G401.6 (cell line): Measurements from ENCODE around the gene TENM4.

Experiments
- FAIRE-seq: peaks from 2 replicates; lab custom pipeline; 2012; peaks lifted over from hg19 to GRCh38; lab: Jason Lieb, UNC

The TENM4 gene

DNA sequence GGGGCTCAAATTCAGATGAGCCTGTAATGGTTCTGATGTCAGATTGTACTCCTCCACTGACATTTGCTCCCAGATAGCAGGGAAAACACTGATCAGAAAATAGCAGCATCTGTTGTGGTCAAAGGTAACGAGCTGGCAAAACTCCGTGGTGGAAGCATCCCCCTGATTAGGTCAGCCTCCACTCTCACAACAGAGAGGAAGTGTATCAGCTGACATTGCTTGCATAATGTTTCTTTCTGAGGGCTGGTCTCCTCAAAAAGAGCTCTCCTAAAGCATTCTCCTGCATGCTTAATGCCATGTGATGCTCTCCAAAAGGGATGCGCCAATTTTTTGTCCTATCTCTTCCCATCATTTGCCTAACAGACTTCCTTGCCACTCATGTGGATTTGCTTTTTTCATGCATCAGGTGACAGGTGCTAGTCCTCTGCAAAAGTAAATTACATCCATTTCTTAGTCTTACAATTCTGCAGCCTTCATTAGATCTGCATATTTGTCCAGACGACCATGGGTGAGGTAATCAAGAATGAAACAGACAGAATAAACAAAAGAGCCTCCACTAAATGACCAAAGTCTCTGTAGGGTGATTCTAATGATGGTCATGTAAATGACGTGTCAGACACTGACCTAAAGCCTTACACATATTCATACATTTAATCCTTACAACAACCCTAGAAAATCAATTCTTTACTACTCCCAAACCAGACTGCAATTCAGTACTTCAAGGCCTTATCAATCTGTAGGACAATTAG lies 6.4 kb upstream of the TENM4 start:
- no peak for FAIRE-seq

DNA sequence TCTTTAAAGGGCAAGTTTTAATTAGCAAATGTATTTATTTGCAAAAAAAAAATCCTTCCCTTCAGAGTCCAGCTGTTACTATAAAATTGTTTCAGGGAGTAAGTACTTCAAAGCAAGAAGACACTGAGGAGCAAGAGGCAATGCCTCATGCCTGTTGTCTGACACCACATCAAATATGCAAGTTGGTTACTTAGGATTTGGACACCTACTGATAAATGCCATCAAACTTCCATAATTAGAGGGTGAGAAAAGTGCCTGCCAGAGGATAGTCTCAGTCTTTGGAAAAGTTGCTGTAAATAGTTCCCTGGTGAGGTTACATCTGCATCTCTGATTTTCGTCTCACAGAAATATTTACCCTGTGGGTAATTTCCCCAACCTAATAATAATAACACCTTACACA lies 4.1 kb upstream of the TENM4 start:
- FAIRE-seq: no peak

DNA sequence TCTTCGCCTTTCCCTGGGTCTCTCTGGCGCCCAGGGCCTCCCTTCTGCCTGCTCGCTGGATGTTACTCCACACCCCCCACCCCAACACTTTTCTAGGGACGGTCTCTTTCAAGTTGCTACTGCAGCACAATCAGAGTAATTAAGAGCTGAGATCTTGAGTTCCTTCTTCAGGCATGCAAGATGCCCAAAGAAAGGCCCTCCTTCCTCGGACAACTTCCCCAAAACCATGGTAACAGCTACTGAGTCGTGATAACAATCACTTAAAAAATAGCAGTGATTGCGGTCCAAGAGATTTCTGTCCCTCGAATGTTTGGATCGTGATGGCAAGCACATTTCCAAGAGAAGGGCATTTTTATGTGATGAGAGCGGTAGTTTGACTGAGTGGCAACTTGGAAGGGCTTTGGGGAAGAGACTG lies 638 bp upstream of the TENM4 start:
- FAIRE-seq: no peak

DNA sequence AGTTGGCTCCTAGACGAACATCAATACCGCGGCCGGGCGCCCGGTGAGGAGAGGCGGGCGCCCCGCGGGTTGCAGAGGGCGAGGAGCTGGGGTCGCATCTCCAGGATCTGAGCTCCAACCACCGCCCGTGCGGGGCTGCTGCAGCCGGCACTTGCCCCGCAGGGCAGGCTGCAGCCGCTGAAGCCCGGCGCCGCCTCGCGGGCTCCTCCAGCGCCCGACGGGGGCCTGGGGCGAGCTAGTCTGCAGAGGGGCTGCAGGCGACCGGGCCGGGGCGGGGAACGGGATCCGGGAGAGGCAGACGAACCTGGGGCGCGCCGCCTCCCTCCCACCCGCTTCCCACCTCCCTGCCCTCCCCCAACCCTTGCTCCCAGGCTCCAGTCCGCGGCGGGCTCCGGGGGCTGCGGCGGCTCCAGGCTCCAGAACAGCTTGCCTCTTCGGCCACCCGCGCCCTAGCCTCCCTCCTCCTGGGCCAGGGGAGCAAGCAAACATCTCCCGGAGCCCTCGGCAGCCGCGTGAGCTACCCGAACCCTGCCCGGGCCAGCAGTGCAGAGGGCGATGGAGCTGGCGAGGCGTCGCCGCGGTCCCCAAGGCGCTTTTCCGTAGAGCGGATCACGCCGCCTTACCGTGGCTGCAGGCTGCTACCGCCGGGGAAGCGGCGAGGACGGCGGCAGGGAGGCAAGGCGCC lies 802 bp downstream of the TENM4 start:
- FAIRE-seq: no peak

DNA sequence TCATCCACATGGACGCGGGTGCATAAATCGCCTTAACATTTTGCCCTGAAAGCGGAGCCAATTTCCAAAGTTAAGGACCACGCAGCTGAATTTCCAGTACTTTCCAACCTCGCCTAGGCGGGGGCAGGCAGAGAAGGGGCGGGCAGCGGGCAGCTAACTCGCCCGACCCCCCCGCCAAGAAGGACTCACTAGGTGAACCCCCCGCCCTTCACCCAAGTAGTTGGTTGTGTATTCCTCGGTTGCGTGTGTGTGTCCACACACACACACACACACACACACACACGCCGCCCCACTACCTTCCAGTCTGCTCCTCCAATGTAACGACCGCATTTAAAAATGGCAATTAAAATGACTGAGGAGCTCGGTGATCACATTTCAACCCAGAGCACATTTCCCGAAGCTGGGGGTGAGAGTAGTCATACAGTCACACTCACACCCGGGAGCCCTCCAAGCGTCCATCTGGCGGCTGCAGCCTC lies 1.4 kb downstream of the TENM4 start:
- FAIRE-seq: no peak

DNA sequence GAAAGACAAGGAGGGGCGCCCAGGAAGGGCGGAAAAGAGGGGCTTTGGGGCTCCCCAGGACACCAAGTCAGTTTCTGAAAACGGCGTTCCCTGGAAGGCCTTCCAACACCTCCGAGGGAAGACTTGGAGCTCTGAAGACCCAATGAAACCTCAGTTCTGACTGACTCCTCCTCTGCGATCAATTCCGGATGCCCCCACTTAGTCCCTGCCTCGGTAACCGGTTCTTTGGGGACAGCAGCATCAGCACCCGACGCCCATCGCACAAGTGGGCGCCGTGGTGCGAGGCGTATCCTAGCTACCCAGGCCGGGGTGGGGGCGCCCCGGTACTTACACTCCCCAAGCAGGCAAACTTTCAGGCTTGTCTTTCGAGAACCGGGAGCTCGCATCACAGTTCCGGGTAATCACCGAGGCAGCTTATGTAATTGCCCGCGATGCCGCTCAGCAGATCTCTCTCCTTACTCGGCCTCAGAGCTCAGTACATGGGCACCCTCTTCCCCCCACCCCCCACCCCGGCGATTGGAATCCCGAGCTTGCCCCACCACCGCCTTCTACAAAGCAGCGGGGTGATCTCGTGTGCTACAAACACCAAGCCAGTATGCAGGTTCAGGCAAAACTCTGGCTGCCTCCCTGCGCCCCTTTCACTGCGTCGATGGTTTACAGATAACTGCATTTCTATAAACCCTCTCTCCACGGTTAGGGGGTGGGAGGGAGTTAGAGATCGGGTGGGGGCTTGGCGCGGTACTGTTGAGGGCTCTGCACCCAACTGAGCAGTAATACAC lies 2.0 kb downstream of the TENM4 start:
- no peak for FAIRE-seq

DNA sequence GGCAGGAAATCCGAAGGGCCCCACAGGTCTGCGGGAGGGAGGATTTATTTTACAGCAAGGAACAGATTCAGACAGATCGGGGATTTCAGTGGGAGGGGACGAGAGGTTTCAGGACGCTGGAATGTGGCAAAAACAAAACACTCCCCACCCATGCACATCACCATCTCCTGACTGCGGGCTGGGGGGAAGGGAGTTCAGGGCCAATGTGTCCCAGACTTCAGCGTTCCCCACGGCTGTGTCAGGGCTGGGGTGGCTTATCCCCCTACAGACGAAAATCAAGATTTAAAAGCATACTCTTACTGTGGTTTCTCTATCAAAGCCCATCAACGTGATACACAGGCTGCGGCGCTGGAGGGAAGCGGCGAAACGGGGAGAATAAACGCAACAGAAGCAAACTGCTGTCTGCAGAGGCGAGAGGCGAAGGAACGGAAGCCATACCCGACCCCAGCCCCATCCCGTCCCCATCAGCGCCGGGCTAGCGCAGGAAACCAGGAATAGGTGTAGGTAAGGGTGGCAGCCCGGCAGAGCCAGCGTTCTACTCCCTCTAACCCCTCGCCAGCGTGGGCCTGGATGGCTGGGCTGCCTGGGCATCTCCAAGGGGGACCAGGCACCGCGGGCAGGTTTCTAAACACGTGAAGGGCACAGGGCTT lies 2.7 kb downstream of the TENM4 start:
- FAIRE-seq: no peak

DNA sequence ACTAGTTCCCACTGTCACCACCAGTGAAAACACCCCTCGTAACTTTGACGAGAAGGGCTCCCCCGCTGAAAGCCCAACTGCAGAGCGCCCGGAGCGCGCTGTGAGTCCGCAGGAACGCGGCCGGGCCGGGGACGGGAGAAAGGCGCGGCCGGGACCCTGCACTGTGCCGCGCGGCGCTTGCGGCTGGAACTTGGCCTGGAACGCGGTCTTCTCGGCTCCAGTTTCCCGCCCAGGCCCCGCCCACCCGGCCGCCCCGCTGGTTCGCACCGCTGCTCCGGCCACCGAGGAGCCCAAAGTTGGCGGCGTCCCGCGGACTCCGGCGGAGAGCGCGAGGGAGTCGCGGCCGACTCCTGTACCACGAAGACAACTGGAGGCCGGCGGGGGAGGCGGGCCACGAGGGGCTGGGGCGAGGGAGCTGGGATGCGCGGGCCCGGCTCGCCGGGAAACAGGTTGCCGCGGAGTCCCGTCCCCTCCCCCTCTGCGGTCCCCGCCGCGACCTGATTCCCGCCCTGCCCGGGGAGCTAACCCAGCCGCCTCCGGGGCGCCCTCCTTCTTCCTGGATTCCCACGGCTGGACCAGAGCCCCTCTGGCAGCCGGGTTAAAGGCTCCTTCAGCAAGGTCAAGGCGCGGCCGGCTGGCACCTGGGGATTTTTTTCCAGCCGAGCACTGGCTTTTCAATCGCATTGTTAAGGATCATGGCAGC lies 3.4 kb downstream of the TENM4 start:
- no peak for FAIRE-seq

DNA sequence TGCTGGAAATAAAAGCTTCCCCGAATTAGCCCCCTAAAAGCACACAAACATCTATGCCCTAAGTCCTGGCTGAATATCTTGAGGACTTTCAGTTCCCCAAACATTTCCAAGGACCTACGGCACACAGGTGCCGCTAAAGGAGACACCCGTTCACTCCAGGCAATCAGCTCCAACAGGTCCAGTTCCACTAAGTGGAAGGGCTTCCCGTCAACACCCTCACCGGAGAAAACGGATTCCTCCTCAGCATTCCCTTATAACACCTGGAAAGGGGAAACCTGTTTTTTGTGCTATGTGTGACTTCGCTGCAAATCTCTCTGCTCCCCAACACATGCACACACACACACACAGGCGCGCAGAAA lies 3.9 kb downstream of the TENM4 start:
- FAIRE-seq: no peak

DNA sequence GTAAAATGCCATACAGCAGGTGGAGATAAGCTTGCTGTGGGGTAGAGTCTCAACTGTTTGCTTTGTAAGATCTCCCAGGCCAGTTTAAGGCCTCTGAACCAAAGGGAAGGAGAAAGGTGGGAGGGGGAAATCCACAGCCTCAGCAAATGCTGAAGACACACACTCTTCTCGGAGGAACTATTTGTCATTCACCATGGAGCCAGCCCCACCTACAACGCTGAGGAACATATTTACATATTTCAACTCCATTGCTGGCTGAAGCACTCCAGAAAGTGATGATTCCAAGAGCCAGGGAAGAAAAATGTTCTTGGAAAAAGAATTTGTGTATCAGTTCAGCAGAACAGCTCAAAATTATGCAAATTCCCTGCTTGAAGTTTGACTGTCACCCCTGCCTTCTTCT lies 6.5 kb downstream of the TENM4 start:
- no peak for FAIRE-seq

DNA sequence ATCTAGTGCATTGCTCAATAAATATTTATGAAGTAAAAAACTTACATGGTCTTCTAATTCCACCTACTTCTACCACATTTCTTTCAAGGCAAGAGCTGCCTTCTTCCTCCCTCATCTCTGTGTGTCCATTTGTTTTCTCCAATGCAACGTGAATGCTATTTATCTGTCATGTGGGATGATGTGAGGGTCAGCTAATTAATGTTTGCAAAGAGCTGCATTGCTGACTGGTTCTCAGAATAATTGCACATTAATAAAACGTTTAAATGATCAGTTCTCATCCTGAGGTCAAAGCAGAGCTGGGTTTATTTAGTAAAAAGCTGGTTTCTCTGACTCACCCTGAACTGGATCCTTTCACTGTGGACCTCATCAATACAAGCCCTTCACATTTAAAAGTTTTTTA lies 8.7 kb downstream of the TENM4 start:
- FAIRE-seq: no peak

DNA sequence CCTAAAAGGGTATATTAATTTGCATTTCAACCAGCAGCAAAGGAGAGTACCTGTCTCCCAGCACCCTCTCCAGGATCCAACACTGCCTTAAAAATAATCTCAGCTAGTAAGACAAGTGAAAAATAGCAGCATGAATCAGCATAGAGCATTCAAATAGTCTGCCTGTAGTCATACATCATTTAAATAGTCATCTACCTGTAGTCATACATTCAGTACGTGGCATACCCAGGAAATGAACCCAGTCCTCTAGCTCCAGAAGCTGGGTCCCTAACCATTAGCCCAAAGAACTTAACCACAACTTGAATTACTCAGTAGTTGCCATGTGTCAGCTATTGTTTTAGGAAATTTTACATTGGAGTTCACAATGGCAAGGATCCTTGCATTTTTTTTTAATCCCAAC lies 9.3 kb downstream of the TENM4 start:
- FAIRE-seq: no peak

DNA sequence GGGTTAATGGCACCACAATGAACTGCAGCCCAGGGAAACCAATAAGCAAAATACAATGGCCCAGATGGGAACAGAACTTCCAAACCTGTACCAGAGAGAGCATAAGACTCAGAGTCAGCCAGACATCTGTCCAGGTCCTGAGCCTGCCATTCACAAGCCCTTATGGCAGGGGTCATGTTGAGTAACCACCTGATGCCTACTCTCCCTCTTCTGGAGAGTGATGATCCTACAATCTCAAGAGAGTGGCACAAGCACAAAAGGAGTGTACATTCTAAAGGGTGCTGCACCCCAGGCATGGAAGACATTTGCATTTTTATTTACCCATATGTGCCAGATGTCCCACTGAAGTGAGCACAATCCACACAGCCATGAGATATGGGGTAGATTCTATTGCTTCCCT lies 10.6 kb downstream of the TENM4 start:
- no peak for FAIRE-seq

DNA sequence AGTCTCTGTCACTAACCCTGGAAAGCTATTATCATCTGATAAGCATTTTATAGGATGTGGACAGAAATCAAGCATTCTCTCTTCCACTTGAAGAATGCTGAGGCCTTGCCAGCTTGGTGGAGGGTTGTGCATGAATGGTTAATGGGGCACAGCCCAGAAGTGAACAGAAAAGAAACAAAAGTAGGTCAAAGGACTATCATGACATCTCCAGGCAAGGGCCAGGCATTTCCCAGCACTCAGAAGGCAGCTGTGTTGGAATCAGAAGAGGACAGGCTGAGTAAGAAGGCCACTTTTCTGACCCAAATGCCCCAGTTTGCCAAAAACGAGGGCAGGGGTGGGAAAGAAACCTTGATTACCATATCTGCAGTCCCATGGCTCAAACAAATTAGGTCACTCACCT lies 12.4 kb downstream of the TENM4 start:
- no peak for FAIRE-seq

DNA sequence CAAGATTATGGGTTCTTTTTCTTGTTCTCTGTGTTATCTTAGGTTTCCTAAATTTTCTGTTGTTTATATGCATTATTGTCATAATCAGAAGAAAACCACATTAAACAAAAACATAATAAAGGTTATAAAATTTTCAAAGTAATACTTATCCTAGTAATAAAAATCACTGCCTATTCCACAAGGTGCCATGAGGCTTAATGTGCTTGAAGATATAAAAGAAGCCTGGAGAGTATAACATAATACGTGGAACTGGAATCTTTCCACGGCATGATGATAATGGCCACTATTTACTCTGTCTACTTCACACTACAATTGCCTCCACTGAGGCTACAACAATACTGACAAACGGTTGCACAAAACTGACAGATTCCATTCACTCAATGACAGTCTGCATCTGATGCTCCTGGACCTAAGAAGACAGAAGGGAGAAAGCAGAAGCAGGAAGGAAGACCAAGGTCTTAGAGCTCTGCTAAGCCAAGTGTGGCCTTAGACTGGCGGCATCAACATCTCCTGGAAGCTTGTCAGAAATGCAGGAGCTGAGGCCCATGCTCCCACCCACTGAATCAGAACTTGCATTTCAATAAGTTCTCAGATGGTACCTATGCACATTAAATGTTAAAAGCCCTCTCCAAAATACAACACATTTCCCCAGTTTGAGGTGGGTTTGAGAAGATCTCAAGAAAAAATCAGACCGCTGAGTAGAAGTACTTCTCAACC lies 13.1 kb downstream of the TENM4 start:
- FAIRE-seq: no peak

DNA sequence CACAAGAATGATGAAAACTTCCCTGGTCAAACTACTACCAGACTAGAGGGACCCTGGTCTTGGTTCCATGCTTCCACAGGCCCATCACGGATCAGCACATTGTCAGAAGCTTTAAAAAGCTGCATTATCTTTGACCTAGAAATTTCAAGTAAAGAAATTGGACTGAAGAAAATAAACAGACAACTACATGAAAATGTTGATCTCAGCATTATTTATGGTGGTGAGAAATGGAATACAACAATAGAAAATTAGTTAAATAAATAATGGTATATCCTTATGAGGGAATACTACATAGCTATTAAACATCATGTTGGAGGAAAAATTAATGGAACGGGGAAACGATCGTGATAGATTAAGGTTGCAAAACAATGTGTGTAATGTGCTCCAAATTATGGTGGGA lies 13.7 kb downstream of the TENM4 start:
- FAIRE-seq: no peak

DNA sequence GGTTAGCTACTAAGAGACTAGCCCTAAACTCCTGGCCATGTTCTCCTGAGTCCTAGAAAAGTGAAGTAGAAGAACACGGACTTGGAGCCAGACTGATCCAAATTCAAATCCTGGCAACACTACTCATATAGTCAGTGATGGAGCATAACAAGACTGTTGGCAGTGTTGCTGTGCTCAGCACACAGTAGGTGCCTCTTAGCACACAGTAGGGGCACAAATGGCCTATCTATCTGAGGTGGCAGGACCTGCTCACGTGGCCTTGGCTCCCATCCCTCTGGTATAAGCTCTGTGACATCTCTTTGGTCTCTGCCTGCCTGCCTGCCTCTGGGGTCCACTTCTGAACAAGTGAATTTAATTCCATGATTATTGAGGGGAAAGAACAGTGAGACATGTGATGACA lies 15.4 kb downstream of the TENM4 start:
- no peak for FAIRE-seq

DNA sequence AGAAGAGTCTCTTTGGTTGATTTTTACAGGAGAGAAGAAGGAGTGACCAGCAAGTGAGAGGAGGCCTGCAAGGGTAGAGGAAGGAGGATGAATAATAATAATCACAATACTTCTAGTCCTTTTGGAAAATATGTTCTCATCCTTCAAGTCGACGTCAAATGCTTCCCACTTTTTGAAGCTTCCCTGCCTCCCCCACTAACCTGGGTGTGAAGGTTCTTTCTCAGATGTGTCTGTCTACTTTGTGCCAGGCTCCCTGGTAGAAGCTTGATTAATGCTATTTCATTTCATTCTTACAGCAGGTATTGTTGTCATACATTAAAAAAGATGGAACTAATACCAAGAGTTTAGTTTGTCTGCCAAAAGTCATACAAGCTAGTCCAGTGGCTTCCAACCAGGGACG lies 17.1 kb downstream of the TENM4 start:
- FAIRE-seq: no peak

DNA sequence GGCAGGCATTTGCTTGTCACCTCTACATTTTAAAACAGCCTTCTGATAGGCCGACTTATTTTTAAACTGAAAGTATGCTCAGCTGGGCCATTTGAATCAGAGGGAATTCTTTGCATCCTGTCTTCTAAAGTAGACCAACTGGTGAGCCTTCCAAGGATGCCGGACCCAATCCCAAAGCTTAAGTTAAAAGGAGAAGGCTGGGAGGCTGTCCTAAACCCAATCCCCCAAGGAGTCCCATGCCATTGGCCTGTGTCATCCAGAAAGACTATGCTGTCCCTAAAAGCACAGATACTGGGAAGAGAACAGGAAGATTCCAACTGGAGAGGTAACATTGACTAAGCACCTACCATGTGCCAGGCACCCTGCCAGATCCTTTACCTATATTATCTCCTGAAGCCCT lies 18.0 kb downstream of the TENM4 start:
- no peak for FAIRE-seq

DNA sequence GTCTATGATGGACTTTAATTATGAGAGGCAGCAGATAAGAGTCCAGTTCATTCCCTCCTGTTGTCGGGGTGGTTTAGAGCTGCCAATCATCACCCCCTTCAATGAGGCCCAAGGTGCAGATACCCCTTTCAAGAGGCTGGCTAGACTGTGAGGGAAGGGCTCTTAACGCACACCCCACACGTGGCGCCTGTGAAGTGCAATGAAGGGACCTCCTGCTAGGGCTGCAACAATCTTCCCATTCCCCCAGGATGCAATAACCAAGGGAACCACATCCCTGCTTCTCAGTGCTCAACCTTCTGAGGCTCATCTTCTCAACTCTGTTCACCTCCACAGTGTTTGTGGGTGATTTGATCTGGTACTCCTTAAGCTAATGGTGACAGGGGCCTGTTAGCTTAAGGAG lies 19.0 kb downstream of the TENM4 start:
- no peak for FAIRE-seq

DNA sequence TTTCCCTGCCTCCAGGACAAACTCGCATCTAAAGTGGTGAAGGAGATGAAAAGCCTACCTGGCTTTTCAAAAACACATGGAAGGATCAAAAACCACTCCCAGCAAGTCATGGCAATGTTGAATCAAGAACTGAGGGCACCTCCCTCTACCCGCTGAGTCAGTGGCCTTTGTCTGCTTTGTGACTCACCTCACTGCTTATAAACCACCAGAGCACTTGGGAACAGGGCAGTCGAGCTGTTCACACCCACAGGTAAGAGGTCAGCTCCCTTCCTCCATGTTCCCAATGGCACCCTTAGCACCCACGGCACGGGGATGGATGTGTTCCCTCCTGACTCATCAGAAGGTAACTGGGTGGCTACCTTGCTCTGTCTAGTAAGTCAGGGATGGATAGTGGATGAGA lies 21.7 kb downstream of the TENM4 start:
- no peak for FAIRE-seq

DNA sequence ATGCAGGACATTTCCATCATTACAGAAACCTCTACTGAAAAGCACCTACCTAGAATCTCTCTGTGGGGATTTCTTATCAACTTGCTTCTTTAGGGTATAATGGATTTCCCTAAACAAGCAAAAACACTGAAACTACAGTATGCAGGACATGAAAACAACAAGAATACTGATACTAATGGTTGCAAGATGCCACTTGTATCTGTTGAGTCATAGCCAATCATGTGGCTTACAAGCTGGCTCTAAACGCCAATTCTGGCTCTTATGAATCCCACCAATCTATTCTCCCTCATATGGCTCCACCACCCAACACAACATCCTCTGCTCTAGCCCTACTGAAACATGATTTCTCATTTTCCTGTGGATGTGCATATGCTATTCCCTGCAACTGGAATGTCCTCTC lies 22.6 kb downstream of the TENM4 start:
- FAIRE-seq: no peak
